ENCODE measurements around the gene TAGLN2.

Gene TAGLN2

GRCh38 chr1:159879136-159879535, 46.2 kb downstream of the TAGLN2 start:
- TF ChIP-seq POLR2AphosphoS5 (IDR thresholded peaks at IDR 0.05; ENCODE audit: low read depth) (no peak), SPI1 (IDR thresholded peaks at IDR 0.05; ENCODE audit: borderline replicate concordance, low read depth) (no peak), REST (IDR thresholded peaks at IDR 0.05; ENCODE audit: insufficient replicate concordance, low read depth) (no peak), CTCF (IDR thresholded peaks at IDR 0.05; ENCODE audit: insufficient read depth, low read length) (no peak), GABPA (IDR thresholded peaks at IDR 0.05; ENCODE audit: low read depth) (no peak)
- no peaks in the 10 kb centered on the region for H3K27me3 ChIP-seq (ENCODE audit: insufficient read depth, poor library complexity, severe bottlenecking)
- no peak for DNase-seq (ENCODE audit: low read depth in 1 of 2, low spot score in 1 of 2)
- H3K4me3 ChIP-seq (replicated peaks; ENCODE audit: insufficient read depth, low read length) = no peak overlapping the region
- no peak overlapping the region for H3K27ac ChIP-seq (replicated peaks)

GRCh38 chr1:159877695-159878444, 47.4 kb downstream of the TAGLN2 start:
- no peak overlapping the region for H3K27ac ChIP-seq (replicated peaks)
- no peak for DNase-seq (ENCODE audit: low read depth in 1 of 2, low spot score in 1 of 2)
- H3K4me3 ChIP-seq (replicated peaks; ENCODE audit: insufficient read depth, low read length) = no peak overlapping the region
- no peaks in the 10 kb centered on the region for H3K27me3 ChIP-seq (ENCODE audit: insufficient read depth, poor library complexity, severe bottlenecking)
- no peak for TF ChIP-seq GABPA (IDR thresholded peaks at IDR 0.05; ENCODE audit: low read depth)
- no peak for TF ChIP-seq REST (IDR thresholded peaks at IDR 0.05; ENCODE audit: insufficient replicate concordance, low read depth)
- TF ChIP-seq CTCF (IDR thresholded peaks at IDR 0.05; ENCODE audit: insufficient read depth, low read length) = no peak
- no peak for TF ChIP-seq POLR2AphosphoS5 (IDR thresholded peaks at IDR 0.05; ENCODE audit: low read depth)
- no peak for TF ChIP-seq SPI1 (IDR thresholded peaks at IDR 0.05; ENCODE audit: borderline replicate concordance, low read depth)

GRCh38 chr1:159873530-159874143, 51.7 kb downstream of the TAGLN2 start:
- Histone ChIP-seq H3K4me3 (replicated peaks; ENCODE audit: insufficient read depth, low read length) (no peak overlapping the region), H3K27ac (replicated peaks) (no peak overlapping the region), H3K27me3 (ENCODE audit: insufficient read depth, poor library complexity, severe bottlenecking) (no peaks in the 10 kb centered on the region)
- no peak for DNase-seq (ENCODE audit: low read depth in 1 of 2, low spot score in 1 of 2)
- no peak for TF ChIP-seq POLR2AphosphoS5 (IDR thresholded peaks at IDR 0.05; ENCODE audit: low read depth)
- no peak for TF ChIP-seq GABPA (IDR thresholded peaks at IDR 0.05; ENCODE audit: low read depth)
- no peak for TF ChIP-seq CTCF (IDR thresholded peaks at IDR 0.05; ENCODE audit: insufficient read depth, low read length)
